SK-N-MC (cell line): ENCODE data around the gene KIF25.

Experiments used
- EZH2 ChIP-seq: fragments of 200-600 bp; sonication (generic); IDR thresholded peaks from one replicate; pipeline ENCODE4 v1.6.1; 2017; ENCODE audit warnings: antibody characterized with exemption
- POLR2AphosphoS5 ChIP-seq: IDR thresholded peaks from 2 replicates; pipeline ENCODE4 v1.6.1; 2012; ENCODE audit warnings: mild to moderate bottlenecking, low read depth, low read length, borderline replicate concordance

GRCh38 chr6:168080393-168081077 lies 83.1 kb downstream of the KIF25 start:
- TF ChIP-seq EZH2 (no peak), POLR2AphosphoS5 (no peak)
